Activated CD4-positive, CD25-positive, alpha-beta regulatory T cell treated with anti-CD3 and anti-CD28 coated beads, Interleukin-2, amount 50 U/mL, for 16 hours (primary cell): ENCODE measurements around the gene CCDC178.

Experiments used
- DNase-seq: peaks from one replicate; pipeline ENCODE4 v3.0.0-alpha.2; 2020; ENCODE audit warnings: low read depth, low spot score

Gene CCDC178

GRCh38 chr18:33123862-33124518 lies 316.5 kb downstream of the CCDC178 start:
- DNase-seq = no peak

GRCh38 chr18:33116376-33116775 lies 324.1 kb downstream of the CCDC178 start:
- DNase-seq = no peak

GRCh38 chr18:33115917-33116316 lies 324.6 kb downstream of the CCDC178 start:
- DNase-seq = no peak

DNA sequence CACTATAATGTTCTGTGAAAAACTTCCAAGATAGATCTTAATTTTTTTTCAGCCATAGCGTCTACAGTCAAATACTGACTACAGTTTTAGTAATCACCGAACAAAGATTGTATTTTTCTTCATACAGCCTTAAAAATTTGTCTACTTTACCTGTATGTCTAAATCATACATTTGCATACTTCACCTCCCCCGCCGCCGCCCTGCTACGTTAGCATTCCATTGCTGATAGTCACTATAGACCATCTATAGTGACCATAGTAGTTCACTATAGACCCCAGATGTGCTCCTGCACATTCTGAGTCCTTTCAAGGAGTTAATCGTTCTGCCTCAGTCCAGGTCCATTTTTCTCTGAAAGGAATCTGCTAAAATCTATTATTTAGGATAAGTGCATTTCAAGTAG lies 325.0 kb downstream of the CCDC178 start:
- DNase-seq = no peak

- DNase-seq = no peak
Observed at GRCh38 chr18:33114749-33115148, 325.8 kb downstream of the CCDC178 start.

DNA sequence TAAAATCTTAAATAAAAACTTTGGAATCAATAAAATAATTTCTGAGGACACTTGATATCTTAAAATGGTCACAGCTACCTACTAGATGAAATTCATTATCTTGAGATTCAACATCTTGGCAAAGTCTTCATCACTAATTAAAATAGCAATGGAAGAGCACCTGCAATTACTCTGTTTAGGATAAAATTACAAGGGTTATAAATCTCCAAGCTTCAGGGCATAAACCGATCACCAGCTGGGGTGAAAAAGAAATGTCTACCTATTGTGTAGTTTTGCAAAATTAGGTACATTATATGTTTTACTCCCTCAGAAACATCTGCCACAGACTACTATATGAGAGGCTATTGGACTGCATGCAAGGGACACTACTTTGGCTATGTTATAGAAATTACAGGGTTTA lies 327.1 kb downstream of the CCDC178 start:
- no peak for DNase-seq

DNA sequence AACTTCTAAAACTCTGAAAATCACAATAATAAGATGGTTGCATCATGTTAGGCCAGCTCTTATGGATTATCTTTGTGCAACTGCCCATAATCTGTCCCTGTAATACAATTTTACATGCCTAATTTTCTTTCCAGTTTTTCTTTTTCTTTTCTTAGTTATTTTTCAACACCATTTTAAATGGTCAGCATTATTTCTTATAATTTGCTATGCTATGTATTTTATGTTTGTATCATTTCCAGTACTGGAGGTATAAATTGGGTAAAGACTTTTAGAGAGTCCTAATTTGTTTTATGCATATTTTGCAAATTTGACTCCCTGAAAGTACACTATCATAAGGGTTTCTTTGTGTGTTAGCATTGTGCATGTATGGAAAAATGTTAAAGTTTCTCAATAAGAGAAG lies 333.0 kb downstream of the CCDC178 start:
- DNase-seq = no peak

GRCh38 chr18:33101316-33101715 lies 339.2 kb downstream of the CCDC178 start:
- DNase-seq = no peak

GRCh38 chr18:33099626-33100025 lies 340.9 kb downstream of the CCDC178 start:
- DNase-seq = no peak

- DNase-seq = no peak
Observed at GRCh38 chr18:33097126-33097525, 343.4 kb downstream of the CCDC178 start.

DNA sequence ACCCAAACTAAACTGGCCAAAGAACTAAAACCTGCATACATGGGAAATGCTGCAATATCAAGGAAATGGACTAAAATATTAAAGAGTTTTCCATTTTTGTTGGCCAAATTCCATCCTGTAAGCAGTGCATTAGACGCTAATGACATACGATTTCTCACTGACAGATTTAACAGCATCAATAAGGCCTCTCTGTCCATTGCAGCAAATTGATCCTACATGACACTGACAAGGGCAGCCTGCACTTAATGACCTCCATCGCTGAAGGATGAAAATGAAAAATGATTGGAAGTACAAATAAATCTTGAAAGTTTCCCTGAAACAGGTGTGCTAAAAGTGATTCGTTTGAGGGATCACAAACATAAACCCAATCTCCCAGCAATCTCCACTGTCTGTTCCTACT lies 350.1 kb downstream of the CCDC178 start:
- no peak for DNase-seq

DNA sequence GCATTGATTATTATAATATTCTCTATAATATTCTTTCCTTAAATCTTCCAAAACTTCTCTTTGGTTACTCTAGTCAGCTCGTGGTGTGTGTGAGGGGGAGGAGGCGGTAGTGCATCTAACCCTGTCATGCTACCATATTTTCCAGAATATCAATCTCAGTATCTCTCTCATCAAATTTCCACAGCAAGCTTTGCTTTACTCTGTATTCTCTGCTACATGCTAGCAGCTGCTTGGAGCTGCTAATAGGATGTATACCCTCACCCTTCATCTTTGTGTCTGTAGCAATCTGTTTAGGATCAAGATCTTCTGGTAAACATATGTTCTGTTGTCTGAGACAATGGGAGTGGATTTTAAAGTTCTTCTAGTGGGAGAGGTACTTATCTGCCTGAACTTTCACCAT lies 363.9 kb downstream of the CCDC178 start:
- DNase-seq = no peak

- no peak for DNase-seq
Observed at GRCh38 chr18:33074125-33074524, 366.4 kb downstream of the CCDC178 start.

GRCh38 chr18:33062834-33063364 lies 377.6 kb downstream of the CCDC178 start:
- DNase-seq = no peak

- no peak for DNase-seq
Observed at GRCh38 chr18:33052886-33053285, 387.6 kb downstream of the CCDC178 start.

- DNase-seq = no peak
Observed at GRCh38 chr18:33051407-33051806, 389.1 kb downstream of the CCDC178 start.

DNA sequence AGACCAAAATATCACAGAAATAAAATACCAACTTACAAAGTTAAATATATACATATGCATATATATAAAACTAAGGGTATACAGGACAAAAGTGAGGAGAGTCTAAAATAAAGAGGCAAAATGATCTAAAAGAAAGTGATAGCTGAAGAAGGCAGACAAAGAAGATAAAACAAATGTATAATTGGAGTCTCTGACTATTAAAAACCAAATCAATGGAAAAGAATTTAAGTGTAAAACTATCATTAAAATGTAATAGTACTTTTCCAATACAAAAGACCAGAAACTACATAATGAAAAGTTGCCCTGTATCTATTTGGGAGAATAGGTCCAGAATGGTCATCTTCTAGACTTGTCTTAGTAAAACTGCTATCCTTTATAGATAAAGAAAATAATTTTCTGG lies 400.3 kb downstream of the CCDC178 start:
- no peak for DNase-seq

DNA sequence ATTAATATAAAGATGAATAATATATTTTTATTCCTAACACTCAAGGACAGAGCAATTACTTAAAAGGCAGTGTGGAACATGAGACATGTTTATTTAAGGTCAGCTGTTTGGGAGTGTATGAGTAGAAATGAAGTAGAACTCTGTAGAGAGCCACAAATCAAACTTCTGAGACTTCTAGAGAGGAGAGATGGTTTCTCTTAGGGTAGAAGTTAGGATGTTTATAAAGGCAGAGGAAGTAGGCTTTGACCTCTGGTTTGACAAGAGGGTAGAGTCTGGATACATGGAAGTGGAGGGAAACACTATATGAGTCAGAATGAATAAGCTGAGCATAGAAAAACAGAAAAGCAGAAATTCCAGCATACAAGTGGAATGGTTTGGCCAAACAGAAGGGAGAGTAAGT lies 405.6 kb downstream of the CCDC178 start:
- DNase-seq = no peak

- no peak for DNase-seq
Observed at GRCh38 chr18:33034212-33034611, 406.3 kb downstream of the CCDC178 start.

DNA sequence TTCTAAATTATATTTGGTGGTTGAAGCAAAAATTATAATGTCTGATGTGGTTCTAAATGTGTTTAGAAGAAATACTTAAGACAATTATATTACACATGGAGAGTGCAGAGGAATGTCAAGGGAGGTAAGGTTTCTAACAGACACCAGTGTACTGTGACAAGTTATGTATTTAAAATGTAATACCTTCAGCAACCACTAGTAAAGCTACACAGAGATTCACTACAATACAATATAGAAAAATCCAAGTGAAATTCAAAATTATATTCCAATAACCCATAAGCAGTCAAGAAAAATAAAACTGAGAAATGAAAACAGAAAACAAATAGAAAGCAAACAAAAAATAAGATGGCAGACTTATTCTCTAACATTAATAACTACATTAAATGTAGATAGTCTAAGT lies 418.2 kb downstream of the CCDC178 start:
- DNase-seq = no peak

DNA sequence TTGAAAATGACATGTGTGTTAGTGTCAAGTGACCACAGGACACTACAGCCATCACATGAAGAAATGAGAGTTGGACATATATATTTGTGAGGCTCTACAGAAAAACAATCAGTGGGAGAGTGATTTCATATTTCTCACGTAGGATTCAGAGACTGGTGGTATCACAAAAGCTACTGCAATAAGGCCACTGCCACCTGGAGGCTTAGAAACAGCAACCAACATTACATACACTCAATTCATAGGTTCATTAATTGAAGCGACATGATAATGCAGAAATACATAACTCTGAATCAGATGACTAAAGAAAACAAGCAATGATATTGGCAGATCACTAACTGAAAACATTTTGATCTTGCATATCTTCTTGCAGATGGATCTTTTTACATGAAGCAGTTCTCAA lies 419.6 kb downstream of the CCDC178 start:
- no peak for DNase-seq

DNA sequence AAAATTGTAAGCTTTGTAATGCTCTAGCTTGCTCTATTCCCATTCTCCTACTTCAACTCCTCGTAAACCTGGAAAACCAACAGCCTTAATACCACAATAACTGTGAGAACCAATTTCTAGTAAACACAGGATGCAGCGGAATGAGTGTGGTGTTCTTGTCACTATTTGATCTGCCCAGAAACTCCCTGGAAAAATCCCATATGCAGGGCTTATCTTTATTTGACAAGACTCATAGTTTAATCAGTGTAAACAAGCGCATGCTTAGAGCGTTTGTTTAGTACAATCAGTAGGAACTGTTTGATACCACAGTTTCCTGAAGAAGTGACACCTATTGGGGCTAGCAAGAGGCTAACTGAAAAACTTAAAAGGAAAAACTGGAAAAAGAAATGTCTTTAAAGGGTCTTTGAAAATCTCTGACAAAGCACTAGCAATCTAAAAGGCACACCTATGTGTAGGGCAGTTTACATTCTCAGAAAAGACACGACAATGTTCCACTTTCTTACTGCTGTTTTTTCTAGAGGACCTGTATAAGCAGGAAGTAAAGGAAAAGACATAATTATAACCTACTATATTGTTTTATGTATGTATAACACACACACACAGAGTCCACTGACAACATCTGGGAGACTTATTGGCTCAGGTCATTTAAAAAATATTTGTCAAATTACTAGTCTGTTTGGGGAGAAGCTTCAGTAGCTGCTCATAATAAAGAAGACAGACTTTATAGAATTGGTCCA lies 426.3 kb downstream of the CCDC178 start:
- DNase-seq = no peak

- no peak for DNase-seq
Observed at GRCh38 chr18:33010149-33010548, 430.4 kb downstream of the CCDC178 start.
